Astrocyte (in vitro differentiated cells and primary cell): ENCODE data around the gene SLC38A11. TPM values are rescaled to one million over a fixed set of nuclear protein-coding genes. Genes with fewer than 3 reads are reported as not detected.

ENCODE experiments used
- DNase-seq: peaks from one replicate; pipeline ENCODE4 v3.0.0-alpha.2; 2010; ENCODE audit warnings: low read depth
- FAIRE-seq: peaks from 2 replicates; lab custom pipeline; 2011; peaks lifted over from hg19 to GRCh38; lab: Jason Lieb, UNC
- H2AFZ ChIP-seq: 2 replicates; pipeline ENCODE4 v1.6.0; 2012; ENCODE audit warnings: low read depth, low read length, inconsistent platforms
- H3K27ac ChIP-seq: 2 replicates; pipeline ENCODE4 v1.5.1; 2011; ENCODE audit warnings: low read depth, low read length, inconsistent platforms
- H3K27me3 ChIP-seq: 2 replicates; pipeline ENCODE4 v1.6.0; 2011; ENCODE audit warnings: low read length, inconsistent platforms; ENCODE audit not compliant: insufficient read depth
- H3K36me3 ChIP-seq: 2 replicates; pipeline ENCODE4 v1.5.1; 2011; ENCODE audit warnings: low read length, inconsistent platforms; ENCODE audit not compliant: insufficient read depth
- H3K4me1 ChIP-seq: 2 replicates; pipeline ENCODE4 v1.5.1; 2011; ENCODE audit warnings: low read length, inconsistent platforms; ENCODE audit not compliant: insufficient read depth
- H3K4me2 ChIP-seq: 2 replicates; pipeline ENCODE4 v1.6.0; 2012; ENCODE audit warnings: low read length, inconsistent platforms
- H3K4me3 ChIP-seq: 2 replicates; pipeline ENCODE4 v1.5.1; 2011; ENCODE audit warnings: low read depth, mild to moderate bottlenecking, low read length, inconsistent platforms; ENCODE audit not compliant: insufficient read depth
- H3K79me2 ChIP-seq: 2 replicates; pipeline ENCODE4 v1.6.0; 2012; ENCODE audit warnings: mild to moderate bottlenecking, low read length, inconsistent platforms; ENCODE audit not compliant: insufficient read depth
- H3K9ac ChIP-seq: 2 replicates; pipeline ENCODE4 v1.6.0; 2012; ENCODE audit warnings: mild to moderate bottlenecking, low read length, inconsistent platforms
- H3K9me3 ChIP-seq: 2 replicates; pipeline ENCODE4 v1.5.1; 2012; ENCODE audit warnings: low read depth, mild to moderate bottlenecking, low read length, inconsistent platforms; ENCODE audit not compliant: insufficient read depth
- H4K20me1 ChIP-seq: 2 replicates; pipeline ENCODE4 v1.6.0; 2012; ENCODE audit warnings: low read length, inconsistent platforms; ENCODE audit not compliant: insufficient read depth
- H3K27ac Mint-ChIP-seq: one replicate; pipeline ENCODE4 v1.8.0; 2021; ENCODE audit warnings: mild to moderate bottlenecking, mixed read lengths; ENCODE audit not compliant: unreplicated experiment
- H3K27me3 Mint-ChIP-seq: one replicate; pipeline ENCODE4 v1.8.0; 2021; ENCODE audit warnings: low read depth, mixed read lengths; ENCODE audit not compliant: unreplicated experiment
- H3K36me3 Mint-ChIP-seq: one replicate; pipeline ENCODE4 v1.8.0; 2021; ENCODE audit warnings: low read depth, mixed read lengths; ENCODE audit not compliant: unreplicated experiment
- H3K4me1 Mint-ChIP-seq: one replicate; pipeline ENCODE4 v1.8.0; 2021; ENCODE audit warnings: low read depth, mixed read lengths; ENCODE audit not compliant: unreplicated experiment
- H3K4me3 Mint-ChIP-seq: one replicate; pipeline ENCODE4 v1.8.0; 2021; ENCODE audit warnings: mild to moderate bottlenecking, moderate library complexity, mixed read lengths; ENCODE audit not compliant: unreplicated experiment
- H3K9me3 Mint-ChIP-seq: one replicate; pipeline ENCODE4 v1.8.0; 2021; ENCODE audit warnings: mild to moderate bottlenecking, mixed read lengths; ENCODE audit not compliant: unreplicated experiment
- CTCF ChIP-seq: IDR thresholded peaks from 2 replicates; pipeline ENCODE4 v1.5.1; 2011; ENCODE audit warnings: low read depth, mild to moderate bottlenecking, inconsistent platforms, low read length, moderate library complexity; ENCODE audit not compliant: insufficient read depth
- EZH2 ChIP-seq: IDR thresholded peaks from 2 replicates; pipeline ENCODE4 v1.6.1; 2012; ENCODE audit warnings: mild to moderate bottlenecking, low read length, inconsistent platforms; ENCODE audit not compliant: insufficient read depth
- total RNA-seq: library from RNA; stranded (reverse); gene quantifications from 2 replicates; pipeline ENCODE4 v1.2.1, GENCODE V29; 2021

The SLC38A11 gene
- total RNA-seq, 1 donor from 2014 or later: not detected

DNA sequence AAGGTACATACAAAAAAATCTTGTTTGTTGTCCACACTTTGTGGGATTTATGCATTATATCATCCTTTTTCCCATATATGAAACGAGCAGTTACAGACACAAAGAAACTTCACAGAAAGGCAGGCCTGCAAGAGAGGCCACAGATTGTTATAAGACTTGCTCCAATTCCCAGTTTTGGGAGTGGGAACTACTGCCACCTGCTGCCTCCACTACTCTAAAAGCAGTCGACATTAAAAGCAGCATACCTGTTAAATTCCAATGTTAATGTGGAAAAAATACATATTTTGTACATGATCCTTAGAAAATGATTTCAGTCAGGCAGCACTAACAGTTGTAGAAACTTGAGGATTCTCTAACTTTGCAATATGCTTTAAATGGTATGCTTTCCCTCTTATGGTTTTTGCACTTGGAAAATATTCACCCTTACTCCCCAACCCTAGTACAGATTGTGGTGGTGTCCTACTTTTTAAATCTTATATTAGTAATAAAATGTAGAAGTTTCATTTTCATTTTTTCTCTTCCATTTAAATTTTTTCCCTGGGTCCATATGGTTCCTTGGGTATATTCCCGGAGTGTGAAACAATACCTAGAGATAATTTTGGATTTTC lies 37.9 kb downstream of the SLC38A11 start:
- no peak overlapping the region for H3K4me3 ChIP-seq
- DNase-seq: no peak

DNA sequence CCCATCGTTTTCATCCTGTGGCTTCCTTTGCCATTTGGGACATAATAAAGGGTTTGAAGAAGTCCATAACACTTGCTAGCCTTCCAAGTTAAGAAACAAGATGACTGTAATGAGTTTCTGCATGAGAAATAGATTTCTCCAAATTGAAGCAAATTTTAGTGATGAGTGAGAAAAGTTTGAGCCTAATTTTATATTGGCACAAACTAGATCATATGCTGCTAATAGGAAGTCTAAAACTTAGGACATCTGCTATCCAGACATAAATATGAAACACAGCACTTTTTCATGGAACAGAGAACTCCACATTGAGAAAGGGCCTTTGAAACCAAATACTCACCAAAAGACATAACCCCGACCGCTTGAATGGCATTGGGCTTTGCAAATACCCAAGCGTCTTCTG lies 39.8 kb downstream of the SLC38A11 start:
- no peaks in the 10 kb centered on the region for H3K9me3 ChIP-seq
- H3K27ac ChIP-seq: no peak overlapping the region
- H2AFZ ChIP-seq: no peak overlapping the region
- no peak overlapping the region for H3K4me3 Mint-ChIP-seq
- H3K4me3 ChIP-seq: no peak overlapping the region
- no peaks in the 10 kb centered on the region for H4K20me1 ChIP-seq
- no peaks in the 10 kb centered on the region for H3K79me2 ChIP-seq
- peaks cover 7% of the 10 kb centered on the region for H3K4me1 ChIP-seq
- H3K4me1 Mint-ChIP-seq: peaks cover 19% of the 10 kb centered on the region
- no peaks in the 10 kb centered on the region for H3K9me3 Mint-ChIP-seq
- no peaks in the 10 kb centered on the region for H3K27me3 ChIP-seq
- H3K27ac Mint-ChIP-seq: no peak overlapping the region
- no peak overlapping the region for H3K9ac ChIP-seq
- H3K36me3 Mint-ChIP-seq: no peaks in the 10 kb centered on the region
- FAIRE-seq: no peak
- no peaks in the 10 kb centered on the region for H3K27me3 Mint-ChIP-seq
- H3K36me3 ChIP-seq: no peaks in the 10 kb centered on the region
- TF ChIP-seq EZH2 (no peak), CTCF (no peak)
- no peak for DNase-seq
- H3K4me2 ChIP-seq: no peak overlapping the region

More for the DNA sequence above, 37.9 kb downstream of the SLC38A11 start:
- no peaks in the 10 kb centered on the region for H3K9me3 Mint-ChIP-seq
- Histone ChIP-seq H3K36me3 (no peaks in the 10 kb centered on the region), H3K27me3 (no peaks in the 10 kb centered on the region), H3K4me1 (peaks cover 7% of the 10 kb centered on the region), H3K79me2 (no peaks in the 10 kb centered on the region), H3K27ac (no peak overlapping the region), H4K20me1 (no peaks in the 10 kb centered on the region), H3K9me3 (no peaks in the 10 kb centered on the region), H2AFZ (no peak overlapping the region), H3K9ac (no peak overlapping the region), H3K4me2 (no peak overlapping the region)
- no peaks in the 10 kb centered on the region for H3K36me3 Mint-ChIP-seq
- TF ChIP-seq EZH2 (no peak), CTCF (peak; percentile 40)
- peaks cover 25% of the 10 kb centered on the region for H3K4me1 Mint-ChIP-seq
- no peak overlapping the region for H3K4me3 Mint-ChIP-seq
- no peak for FAIRE-seq
- no peaks in the 10 kb centered on the region for H3K27me3 Mint-ChIP-seq
- H3K27ac Mint-ChIP-seq: no peak overlapping the region

GRCh38 chr2:164913640-164914350 lies 41.5 kb downstream of the SLC38A11 start:
- DNase-seq (peak; percentile 52), FAIRE-seq (no peak)
- Mint-ChIP-seq H3K27me3 (no peaks in the 10 kb centered on the region), H3K36me3 (no peaks in the 10 kb centered on the region), H3K4me3 (no peak overlapping the region), H3K9me3 (no peaks in the 10 kb centered on the region), H3K27ac (no peak overlapping the region), H3K4me1 (peaks cover 30% of the 10 kb centered on the region)
- Histone ChIP-seq H4K20me1 (no peaks in the 10 kb centered on the region), H3K9me3 (no peaks in the 10 kb centered on the region), H3K4me3 (no peak overlapping the region), H3K79me2 (no peaks in the 10 kb centered on the region), H3K9ac (no peak overlapping the region), H3K27me3 (no peaks in the 10 kb centered on the region), H3K4me1 (peaks cover 11% of the 10 kb centered on the region), H3K27ac (no peak overlapping the region), H2AFZ (peak overlapping the region; percentile 18), H3K36me3 (no peaks in the 10 kb centered on the region), H3K4me2 (no peak overlapping the region)
- TF ChIP-seq EZH2: no peak
- peak; percentile 37 for TF ChIP-seq CTCF
